Transverse colon (tissue), 4 donors: ENCODE results near the gene ROBO1. TPM values are rescaled to one million over a fixed set of nuclear protein-coding genes. Genes with fewer than 3 reads are reported as not detected.
"Not testable (repeated sequence)": the region's sequence is repeated elsewhere in the genome, so short reads cannot be mapped to it uniquely, and the experiment has no call there.

Experiments
- DNase-seq: peaks from one replicate; pipeline ENCODE4 v3.0.0-alpha.2; 2019
- H3K27ac ChIP-seq, 4 donors: fragments of 200-600 bp; sonication (generic); 2 replicates each; pipeline ENCODE4 v1.5.1; 2016 to 2018; ENCODE audit warnings: inconsistent platforms in 4 of 4
- H3K27me3 ChIP-seq: fragments of 200-600 bp; sonication (generic); 2 replicates; pipeline ENCODE4 v1.5.1; 2017; ENCODE audit warnings: inconsistent platforms
- H3K36me3 ChIP-seq, 4 donors: fragments of 200-600 bp; sonication (generic); 2 replicates each; pipeline ENCODE4 v1.5.1; 2017 to 2019; ENCODE audit warnings: inconsistent platforms in 4 of 4
- H3K4me1 ChIP-seq, 4 donors: fragments of 200-600 bp; sonication (generic); 2 replicates each; pipeline ENCODE4 v1.5.1; 2017 to 2020; ENCODE audit warnings: inconsistent platforms in 4 of 4
- H3K4me3 ChIP-seq, 4 donors: fragments of 200-600 bp; sonication (generic); 1 replicate in 1 of 4; 2 replicates in 3 of 4; pipeline versions ENCODE4 v1.5.1 to v1.6.1; 2017 to 2019; ENCODE audit warnings: inconsistent platforms in 4 of 4
- H3K9me3 ChIP-seq, 2 donors: fragments of 200-600 bp; sonication (generic); 2 replicates each; pipeline ENCODE4 v1.5.1; 2017 to 2019; ENCODE audit warnings: inconsistent platforms in 2 of 2
- EP300 ChIP-seq: sonication (generic); formaldehyde crosslinking; IDR thresholded peaks from one replicate; pipeline ENCODE4 v1.6.1; 2017; ENCODE audit warnings: antibody characterized with exemption, low read depth
- POLR2A ChIP-seq: fragments of 450-650 bp; IDR thresholded peaks from one replicate; pipeline ENCODE4 v1.6.1; 2016; ENCODE audit warnings: antibody characterized with exemption, mild to moderate bottlenecking, moderate library complexity
- POLR2AphosphoS5 ChIP-seq, 3 donors: sonication (generic); formaldehyde crosslinking; IDR thresholded peaks; one replicate each; pipeline ENCODE4 v1.6.1; 2016; ENCODE audit warnings: antibody characterized with exemption in 3 of 3
- WGBS, 2 donors: methylation state at CpG; one replicate each; pipeline ENCODE4 v1.1.5; 2018; ENCODE audit warnings: low coverage in 1 of 2; 5-methylcytosine and 5-hydroxymethylcytosine counted together
- in situ Hi-C, 4 donors: fragments of 200-750 bp; cut with MboI; loops; one replicate each; pipeline versions ENCODE4 v1.15.0 to v1.15.1; 2017; ENCODE audit warnings: low sequenced_read_pairs in 3 of 4, low pct_ligation_motif_present in 1 of 4, low pct_unique_long_range_greater_than_20kb in 1 of 4
- intact Hi-C: fragments of 100-400 bp; cut with DNase I; formaldehyde crosslinking; loops from one replicate; pipeline ENCODE4 v1.15.1; 2023; ENCODE audit warnings: low total_unique reads
- total RNA-seq, 4 donors: library from RNA; depleted of rRNA; stranded (reverse); fragments of >200 nt; gene quantifications; one replicate each; pipeline ENCODE4 v1.1.0, GENCODE V29; 2016
- TF ChIP-seq, protein P1 (sequence below), 5 experiments: fragments of 200-600 bp in 3 of 5; fragments of 450-650 bp in 2 of 5; sonication (generic) in 3 of 5; IDR thresholded peaks; 1 replicate in 2 of 5; 2 replicates in 3 of 5; pipeline ENCODE4 v1.5.1; 2016 to 2017; ENCODE audit warnings: antibody characterized with exemption in 5 of 5, inconsistent platforms in 3 of 5, mild to moderate bottlenecking in 2 of 5, moderate library complexity in 1 of 5

ROBO1 gene
- total RNA-seq, 4 donors from 2014 or later: 7.6 to 68.7 (median 9.1) TPM

DNA sequence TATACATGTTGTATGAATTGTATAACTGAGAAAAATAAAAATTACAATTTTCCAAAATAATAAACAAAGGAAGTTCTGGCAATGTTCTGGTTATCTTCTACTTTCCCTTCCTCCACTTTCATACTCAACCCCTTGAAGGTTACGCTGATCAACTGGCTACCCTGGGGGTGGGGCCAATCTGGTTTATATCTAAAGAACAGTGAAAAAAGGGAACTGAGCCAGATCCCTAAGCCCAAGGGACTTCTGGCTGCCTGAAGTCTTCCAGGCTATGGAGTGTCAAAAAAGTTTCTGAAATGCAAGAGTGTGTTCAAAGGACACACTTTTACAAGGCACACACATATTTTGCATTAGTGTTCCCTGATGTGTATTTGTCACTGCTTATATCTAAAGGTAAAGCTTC, 591.9 kb downstream of the ROBO1 start:
- H3K27ac ChIP-seq: no peak overlapping the region
- TF ChIP-seq POLR2A (no peak), EP300 (no peak), POLR2AphosphoS5 (IDR thresholded peaks at IDR 0.05) (no peak)
- TF ChIP-seq, protein P1, sequence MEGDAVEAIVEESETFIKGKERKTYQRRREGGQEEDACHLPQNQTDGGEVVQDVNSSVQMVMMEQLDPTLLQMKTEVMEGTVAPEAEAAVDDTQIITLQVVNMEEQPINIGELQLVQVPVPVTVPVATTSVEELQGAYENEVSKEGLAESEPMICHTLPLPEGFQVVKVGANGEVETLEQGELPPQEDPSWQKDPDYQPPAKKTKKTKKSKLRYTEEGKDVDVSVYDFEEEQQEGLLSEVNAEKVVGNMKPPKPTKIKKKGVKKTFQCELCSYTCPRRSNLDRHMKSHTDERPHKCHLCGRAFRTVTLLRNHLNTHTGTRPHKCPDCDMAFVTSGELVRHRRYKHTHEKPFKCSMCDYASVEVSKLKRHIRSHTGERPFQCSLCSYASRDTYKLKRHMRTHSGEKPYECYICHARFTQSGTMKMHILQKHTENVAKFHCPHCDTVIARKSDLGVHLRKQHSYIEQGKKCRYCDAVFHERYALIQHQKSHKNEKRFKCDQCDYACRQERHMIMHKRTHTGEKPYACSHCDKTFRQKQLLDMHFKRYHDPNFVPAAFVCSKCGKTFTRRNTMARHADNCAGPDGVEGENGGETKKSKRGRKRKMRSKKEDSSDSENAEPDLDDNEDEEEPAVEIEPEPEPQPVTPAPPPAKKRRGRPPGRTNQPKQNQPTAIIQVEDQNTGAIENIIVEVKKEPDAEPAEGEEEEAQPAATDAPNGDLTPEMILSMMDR (IDR thresholded peaks at IDR 0.05): no peak
- DNase-seq: no peak
- intact Hi-C loops: no loop called here
- H3K36me3 ChIP-seq: no peaks in the 10 kb centered on the region
- in situ Hi-C loops: no loop called here
- H3K4me1 ChIP-seq: no peaks in the 10 kb centered on the region
- no peak overlapping the region for H3K4me3 ChIP-seq
- no peaks in the 10 kb centered on the region for H3K9me3 ChIP-seq
- WGBS, 2 donors: 65 to 80% methylated on average over 1 of the region's 1 CpG
- no peaks in the 10 kb centered on the region for H3K27me3 ChIP-seq

DNA sequence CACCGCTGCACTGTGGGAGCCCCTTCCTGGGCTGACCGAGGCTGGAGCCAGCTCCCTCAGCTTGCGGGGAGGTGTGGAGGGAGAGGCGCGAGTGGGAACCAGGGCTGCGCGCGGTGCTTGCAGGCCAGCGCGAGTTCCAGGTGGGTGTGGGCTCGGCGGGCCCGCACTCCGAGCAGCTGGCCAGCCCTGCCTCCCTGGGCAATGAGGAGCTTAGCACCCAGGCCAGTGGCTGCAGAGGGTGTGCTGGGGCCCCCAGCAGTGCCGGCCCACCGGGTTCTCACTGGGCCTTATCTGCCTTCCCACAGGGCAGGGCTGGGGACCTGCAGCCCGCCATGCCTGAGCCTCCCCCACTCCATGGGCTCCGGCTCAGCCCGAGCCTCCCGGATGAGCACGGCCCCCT, 594.5 kb downstream of the ROBO1 start:
- H3K36me3 ChIP-seq, H3K4me3 ChIP-seq, DNase-seq, H3K9me3 ChIP-seq, H3K27me3 ChIP-seq, H3K27ac ChIP-seq, in situ Hi-C loops, H3K4me1 ChIP-seq, intact Hi-C loops: not testable (repeated sequence)
- 97% methylated on average over 18 of the region's 21 CpGs; no CpG with 5 or more reads in 1 of the 2 donors for WGBS, 2 donors

DNA sequence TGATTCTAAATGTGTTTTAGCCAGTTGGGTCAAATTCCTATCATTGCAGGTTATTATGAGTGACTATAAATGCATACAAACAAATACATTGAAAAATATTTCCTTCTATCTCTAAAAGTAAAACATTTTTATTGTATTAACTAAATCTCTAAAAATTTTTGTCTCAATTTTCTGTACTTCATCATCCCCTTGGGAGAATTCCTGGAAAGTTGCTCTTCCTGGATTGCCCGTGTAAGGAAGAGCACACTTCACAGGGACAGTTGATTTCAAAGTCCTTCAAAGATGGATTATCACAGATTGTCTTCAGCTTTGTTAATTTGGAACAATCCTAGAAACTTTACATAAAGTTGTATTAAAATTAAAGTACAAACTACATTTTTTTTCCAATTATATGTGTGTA, 595.6 kb downstream of the ROBO1 start:
- 53 to 88% methylated on average over 1 of the region's 1 CpG for WGBS, 2 donors
- Histone ChIP-seq H3K27ac (no peak overlapping the region), H3K27me3 (no peaks in the 10 kb centered on the region), H3K4me1 (no peaks in the 10 kb centered on the region), H3K4me3 (no peak overlapping the region), H3K9me3 (no peaks in the 10 kb centered on the region), H3K36me3 (no peaks in the 10 kb centered on the region)
- intact Hi-C loops (no loop called here), in situ Hi-C loops (no loop called here)
- no peak for DNase-seq
- no peak for TF ChIP-seq EP300
- TF ChIP-seq POLR2A: no peak
- TF ChIP-seq, protein P1 (IDR thresholded peaks at IDR 0.05): no peak
- TF ChIP-seq POLR2AphosphoS5 (IDR thresholded peaks at IDR 0.05): no peak

DNA sequence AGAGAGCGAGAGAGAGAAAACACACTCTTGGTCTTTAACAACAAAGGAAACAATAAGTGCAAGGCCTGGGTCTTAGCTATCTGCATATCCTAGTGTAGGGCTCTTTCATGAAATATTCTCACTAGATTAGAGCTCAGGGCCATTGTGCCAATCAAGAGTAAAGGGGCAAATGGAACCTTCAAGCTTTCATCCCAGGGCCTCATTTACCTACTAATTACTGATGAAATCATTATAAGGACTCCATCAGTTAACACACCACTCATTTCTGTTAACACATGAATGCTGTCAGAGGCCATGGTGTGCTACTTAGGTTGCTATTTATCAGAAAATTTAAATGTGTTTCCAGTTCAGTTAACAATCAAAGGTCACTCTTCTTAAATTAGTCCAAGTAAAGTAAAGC, 597.8 kb downstream of the ROBO1 start:
- no peaks in the 10 kb centered on the region for H3K27me3 ChIP-seq
- H3K36me3 ChIP-seq: no peaks in the 10 kb centered on the region
- H3K9me3 ChIP-seq: no peaks in the 10 kb centered on the region
- no peak overlapping the region for H3K4me3 ChIP-seq
- no peak overlapping the region for H3K27ac ChIP-seq
- H3K4me1 ChIP-seq: no peaks in the 10 kb centered on the region
- TF ChIP-seq POLR2AphosphoS5 (IDR thresholded peaks at IDR 0.05) (no peak), POLR2A (no peak), EP300 (no peak)
- TF ChIP-seq, protein P1 (IDR thresholded peaks at IDR 0.05): no peak
- DNase-seq: no peak
- WGBS, 2 donors: 93 to 100% methylated on average over 1 of the region's 1 CpG
- intact Hi-C loops: no loop called here
- in situ Hi-C loops: no loop called here

DNA sequence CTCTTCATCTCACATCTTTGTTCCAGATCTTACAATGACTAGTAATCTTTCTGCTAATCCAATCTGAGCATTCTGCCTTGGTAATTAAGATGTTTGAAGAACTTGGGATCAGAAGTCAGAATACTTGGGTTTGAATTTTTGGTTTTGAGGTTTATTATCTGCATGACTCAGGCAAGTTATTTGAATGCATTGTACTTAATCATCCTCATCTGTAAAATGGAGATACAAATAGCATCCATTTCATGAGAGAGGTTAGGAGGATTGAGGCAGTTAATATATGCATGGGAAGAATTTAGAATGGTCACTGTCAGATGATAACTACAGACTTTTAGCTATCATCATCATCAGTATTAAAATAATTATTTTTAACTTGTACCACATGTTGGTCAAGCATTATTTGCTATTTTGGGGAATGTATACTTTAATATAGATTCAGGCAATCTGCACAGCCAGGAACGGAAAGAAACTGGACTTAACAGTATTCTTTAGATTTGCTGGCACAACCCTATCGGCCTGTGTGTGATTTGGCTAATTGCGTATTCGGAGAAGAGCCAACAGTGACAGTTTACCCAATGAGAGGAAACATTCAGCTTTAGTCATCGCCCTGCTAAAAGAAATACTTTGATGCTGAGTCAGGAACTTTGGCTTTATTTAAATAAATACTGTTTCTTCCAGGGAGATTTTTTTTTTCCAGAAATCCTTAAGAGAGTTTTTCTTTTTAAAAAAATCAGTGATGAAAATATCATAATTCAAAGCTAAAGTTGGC, 600.0 kb downstream of the ROBO1 start:
- no peaks in the 10 kb centered on the region for H3K27me3 ChIP-seq
- in situ Hi-C loops: no loop called here
- intact Hi-C loops: no loop called here
- TF ChIP-seq POLR2AphosphoS5 (IDR thresholded peaks at IDR 0.05): peak in 1 of 3 donors; percentile 44
- TF ChIP-seq POLR2A: no peak
- no peak for TF ChIP-seq EP300
- H3K4me3 ChIP-seq: no peak overlapping the region
- no peak overlapping the region for H3K27ac ChIP-seq
- H3K4me1 ChIP-seq: no peaks in the 10 kb centered on the region
- no peaks in the 10 kb centered on the region for H3K9me3 ChIP-seq
- DNase-seq: no peak
- 59 to 61% methylated on average over 5 of the region's 5 CpGs for WGBS, 2 donors
- H3K36me3 ChIP-seq: no peaks in the 10 kb centered on the region
